GM19468 (cell line): ENCODE results near the gene S100A13.
A peak's percentile ranks its signal among the peaks of the same experiment; 100 is the strongest.
"Not testable (repeated sequence)": the region's sequence is repeated elsewhere in the genome, so short reads cannot be mapped to it uniquely, and the experiment has no call there.

Experiments used
- ATAC-seq: cut with Tn5 transposase; IDR thresholded peaks from one replicate; pipeline ENCODE4 v1.9.1; 2021; ENCODE audit warnings: mild to moderate bottlenecking, moderate library complexity, moderate number of reproducible peaks; ENCODE audit not compliant: unreplicated experiment; ENCODE audit errors: extremely low read depth

Gene S100A13

DNA sequence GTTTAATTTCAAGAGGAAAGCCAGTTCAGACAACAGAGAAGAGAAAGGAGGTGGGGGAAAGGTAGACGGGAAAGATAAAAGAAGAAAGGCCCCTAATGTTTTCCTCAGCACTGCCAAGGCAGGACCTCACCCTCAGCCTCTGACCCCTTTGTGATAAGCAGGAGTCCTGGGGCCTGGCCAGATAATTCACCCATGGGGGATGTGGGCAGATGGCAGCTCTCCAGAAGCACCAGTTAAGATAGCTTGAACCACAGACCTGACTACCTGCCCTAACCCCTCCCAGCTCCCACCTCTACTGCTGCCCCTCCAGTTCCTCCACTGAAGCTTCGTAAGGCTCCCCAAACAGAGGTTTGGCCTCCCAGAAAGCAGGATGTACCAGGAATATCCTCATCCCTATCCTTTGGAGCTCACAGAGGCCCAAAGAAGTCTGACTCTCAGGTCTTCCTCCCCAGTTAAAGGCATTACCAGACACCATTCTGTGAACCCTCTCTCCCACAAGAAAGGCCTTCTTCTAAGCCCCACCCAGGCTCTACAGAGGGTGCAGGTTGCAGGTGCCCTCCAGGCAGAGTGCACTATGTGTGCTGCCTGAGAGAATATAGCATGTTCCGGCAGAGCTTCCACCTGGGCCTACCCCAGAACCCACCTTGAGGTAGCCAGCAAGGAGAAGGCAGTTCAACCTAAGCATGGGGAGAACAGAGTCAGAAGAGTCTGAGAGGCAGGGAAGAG, 22.0 kb upstream of the S100A13 start:
- no peak for ATAC-seq

DNA sequence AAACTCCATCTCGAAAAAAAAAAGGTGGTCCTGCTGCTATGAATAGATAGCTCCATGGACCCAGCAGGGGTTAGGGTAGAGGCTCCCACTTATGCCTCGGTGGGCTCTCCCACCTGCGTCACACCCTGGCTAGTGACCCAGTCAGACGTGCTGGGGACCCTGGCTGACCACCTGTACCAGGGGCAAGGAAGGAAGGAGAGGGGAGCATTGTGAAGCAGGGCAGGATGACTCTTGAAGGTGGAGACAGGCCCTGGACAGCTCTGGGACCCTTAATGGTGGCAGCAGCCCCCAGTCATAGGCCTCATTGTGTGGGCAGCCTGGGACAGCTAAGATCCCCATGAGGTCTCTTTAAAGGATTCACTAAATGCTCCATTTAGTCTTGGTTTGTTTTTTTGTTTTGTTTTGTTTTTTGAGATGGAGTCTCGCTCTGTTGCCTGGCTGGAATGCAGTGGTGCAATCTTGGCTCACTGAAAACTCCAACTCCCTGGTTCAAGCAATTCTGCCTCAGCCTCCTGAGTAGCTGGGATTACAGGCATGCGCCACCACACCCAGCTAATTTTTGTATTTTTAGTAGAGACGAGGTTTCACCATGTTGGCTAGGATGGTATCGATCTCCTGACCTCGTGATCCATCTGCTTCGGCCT, 20.8 kb upstream of the S100A13 start:
- no peak for ATAC-seq

- ATAC-seq = no peak
Observed at GRCh38 chr1:153647346-153647714, 20.0 kb upstream of the S100A13 start.

GRCh38 chr1:153646672-153647345, 19.5 kb upstream of the S100A13 start:
- no peak for ATAC-seq

GRCh38 chr1:153643816-153644215, 16.5 kb upstream of the S100A13 start:
- ATAC-seq = no peak

DNA sequence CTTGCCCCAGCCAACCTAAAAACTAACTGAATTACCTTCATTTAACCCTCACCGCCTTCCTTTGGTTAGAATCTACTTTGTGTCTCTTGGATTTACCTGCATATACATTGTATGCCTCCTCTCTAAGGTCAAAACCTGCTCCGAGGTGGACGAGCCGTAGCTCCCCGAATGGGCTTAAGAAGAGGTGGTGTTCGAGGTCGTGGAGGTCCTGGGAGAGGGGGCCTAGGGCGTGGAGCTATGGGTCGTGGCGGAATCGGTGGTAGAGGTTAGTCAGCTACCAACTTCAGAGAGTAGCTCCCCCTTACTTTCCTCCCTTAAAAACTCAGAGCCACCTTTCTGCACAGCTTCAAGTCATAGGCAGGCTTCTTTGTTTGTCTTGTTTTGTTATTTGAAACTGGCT, 15.8 kb upstream of the S100A13 start:
- ATAC-seq = no peak

GRCh38 chr1:153642161-153642560, 14.9 kb upstream of the S100A13 start:
- ATAC-seq = no peak

- no peak for ATAC-seq
Observed at GRCh38 chr1:153640861-153641260, 13.6 kb upstream of the S100A13 start.

- ATAC-seq = not testable (repeated sequence)
Observed at GRCh38 chr1:153640213-153640612, 12.9 kb upstream of the S100A13 start.

- ATAC-seq = no peak
Observed at GRCh38 chr1:153639280-153639679, 12.0 kb upstream of the S100A13 start.

DNA sequence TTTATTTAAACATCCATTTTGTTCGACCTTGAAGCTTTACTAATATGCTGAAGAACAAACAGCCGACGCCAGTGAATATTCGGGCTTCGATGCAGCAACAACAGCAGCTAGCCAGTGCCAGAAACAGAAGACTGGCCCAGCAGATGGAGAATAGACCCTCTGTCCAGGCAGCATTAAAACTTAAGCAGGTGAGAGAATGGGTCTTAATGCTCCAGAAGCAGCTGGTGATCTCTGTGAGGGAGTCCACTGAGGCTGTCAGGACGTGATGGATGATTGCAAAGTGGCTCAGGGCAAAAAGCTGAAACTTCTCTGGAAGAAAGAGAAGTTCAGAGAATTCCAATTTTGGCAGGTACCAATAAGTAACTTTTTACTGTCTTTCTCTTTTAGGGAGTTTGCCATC, 11.0 kb upstream of the S100A13 start:
- no peak for ATAC-seq

DNA sequence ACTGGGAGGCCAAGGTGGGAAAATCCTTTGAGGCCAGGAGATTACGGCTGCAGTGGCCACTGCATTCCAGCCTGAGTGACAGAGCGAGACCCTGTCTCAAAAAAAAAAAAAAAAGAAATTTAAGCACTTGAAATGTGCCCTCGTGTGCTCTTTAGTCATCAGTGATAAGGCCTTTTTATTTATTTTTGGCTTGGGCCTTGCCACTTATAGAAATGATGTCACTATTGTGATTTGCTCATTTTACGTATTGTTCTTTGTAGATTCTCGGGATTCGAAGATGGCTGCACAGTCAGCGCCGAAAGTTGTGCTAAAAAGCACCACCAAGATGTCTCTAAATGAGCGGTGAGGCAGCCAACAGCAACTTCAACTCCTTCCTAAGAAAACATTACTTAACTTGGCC, 9.0 kb upstream of the S100A13 start:
- no peak for ATAC-seq

GRCh38 chr1:153635872-153636271, 8.6 kb upstream of the S100A13 start:
- no peak for ATAC-seq

GRCh38 chr1:153633754-153634665, 6.7 kb upstream of the S100A13 start, which contains the start of gene CHTOP:
Gene CHTOP (plus strand): TSS chr1:153634066. CDS start chr1:153636589, 2,523 bp downstream.
- ATAC-seq = peak; percentile 82

GRCh38 chr1:153633161-153633753, 6.0 kb upstream of the S100A13 start:
- no peak for ATAC-seq

DNA sequence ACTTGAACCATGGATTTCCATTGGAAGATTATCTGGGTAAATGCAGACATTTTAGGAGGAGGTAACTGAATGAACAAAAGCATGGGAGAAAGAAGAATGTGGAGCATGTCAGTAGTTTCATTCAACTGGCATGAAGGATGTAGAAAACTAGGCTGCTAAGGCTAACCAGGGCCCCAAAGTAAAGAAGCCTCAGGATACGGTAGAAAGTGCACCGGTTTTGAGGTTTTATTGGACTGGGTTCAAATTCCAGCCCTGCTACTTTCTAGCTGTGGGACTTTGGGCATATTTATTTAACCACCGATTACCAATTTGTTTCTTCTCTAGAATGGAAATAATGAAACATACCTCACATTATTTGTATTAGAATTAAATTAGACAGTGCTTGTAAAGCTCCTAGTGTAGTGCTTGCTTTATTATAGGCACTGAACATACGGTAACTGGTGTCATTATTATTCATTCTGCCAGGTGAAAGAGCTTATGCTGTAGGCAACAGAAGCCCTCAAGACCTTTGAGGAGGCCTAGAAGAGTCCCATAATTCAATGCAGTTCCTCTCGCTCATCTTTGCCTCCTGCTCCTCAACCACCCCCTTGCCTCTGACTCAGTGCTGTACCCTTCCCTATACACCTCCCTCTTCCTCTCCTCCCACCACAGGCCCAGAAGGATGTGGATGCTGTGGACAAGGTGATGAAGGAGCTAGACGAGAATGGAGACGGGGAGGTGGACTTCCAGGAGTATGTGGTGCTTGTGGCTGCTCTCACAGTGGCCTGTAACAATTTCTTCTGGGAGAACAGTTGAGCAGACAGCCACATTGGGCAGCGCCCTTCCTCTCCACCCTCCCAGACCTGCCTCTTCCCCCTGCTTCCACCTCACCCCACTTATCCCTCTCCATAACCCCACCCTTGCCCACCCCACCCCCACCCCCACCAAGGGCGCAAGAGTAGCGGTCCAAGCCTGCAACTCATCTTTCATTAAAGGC, 4.0 kb upstream of the S100A13 start:
- no peak for ATAC-seq

GRCh38 chr1:153630384-153630783, 3.1 kb upstream of the S100A13 start:
- no peak for ATAC-seq

GRCh38 chr1:153629971-153630370, 2.7 kb upstream of the S100A13 start:
- no peak for ATAC-seq

DNA sequence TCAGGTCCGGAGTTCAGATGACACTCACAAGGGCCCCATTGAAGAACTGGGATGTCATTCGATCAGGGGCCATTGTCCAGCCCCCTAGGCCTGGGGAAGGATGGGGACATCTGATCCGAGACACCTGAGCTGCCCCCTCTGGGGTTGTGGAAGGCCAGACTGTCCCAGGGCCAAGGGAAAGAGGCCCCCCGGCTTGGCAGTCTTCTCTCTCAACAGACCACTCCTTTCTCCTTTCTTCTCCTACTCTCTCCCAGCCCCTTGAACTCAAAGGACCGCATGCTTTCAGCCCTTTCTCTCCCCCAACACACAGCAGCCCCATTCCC, 2.0 kb upstream of the S100A13 start:
- ATAC-seq = no peak
